OCI-LY7 (cell line): ENCODE measurements around the gene ASIC3. TPM values are rescaled to one million over a fixed set of nuclear protein-coding genes. Genes with fewer than 3 reads are reported as not detected.

Experiments used
- BruUV-seq: library from RNA; stranded (reverse); fragments of 400-500 nt; replicated peaks from 2 replicates; lab custom pipeline; 2021; lab: Mats Ljungman, UMichigan
- CTCF ChIA-PET: fragments of 300-600 bp; sonication (Branson Sonifier 250); formaldehyde crosslinking; loops from one replicate; lab custom pipeline; 2022; ENCODE audit warnings: antibody characterized with exemption; ENCODE audit not compliant: unreplicated experiment; lab: Charles Lee
- POLR2A ChIA-PET: fragments of 300-600 bp; sonication (Branson Sonifier 250); formaldehyde crosslinking; loops from one replicate; lab custom pipeline; 2022; ENCODE audit warnings: antibody characterized with exemption; lab: Charles Lee
- DNase-seq: peaks from one replicate; pipeline ENCODE4 v3.0.0-alpha.2; 2015; ENCODE audit warnings: low spot score
- H2AFZ ChIP-seq: fragments of 200-600 bp; sonication (generic), shearing (Covaris generic); 2 replicates; pipeline ENCODE4 v1.6.1; 2014; ENCODE audit warnings: mild to moderate bottlenecking, antibody characterized with exemption, low read length, moderate library complexity
- H3K27ac ChIP-seq: fragments of 200-600 bp; sonication (generic); 2 replicates; pipeline ENCODE4 v1.5.1; 2014; ENCODE audit warnings: mixed run types, low read depth, mild to moderate bottlenecking, moderate library complexity, low read length, inconsistent platforms; ENCODE audit not compliant: poor library complexity, severe bottlenecking
- H3K36me3 ChIP-seq: fragments of 200-600 bp; sonication (generic); 2 replicates; pipeline ENCODE4 v1.6.1; 2014; ENCODE audit warnings: mild to moderate bottlenecking, antibody characterized with exemption, low read length, moderate library complexity, mixed read lengths; ENCODE audit not compliant: insufficient read depth
- H3K4me1 ChIP-seq: fragments of 200-600 bp; sonication (generic); 2 replicates; pipeline ENCODE4 v1.5.1; 2014; ENCODE audit warnings: mild to moderate bottlenecking, low read length; ENCODE audit not compliant: insufficient read depth, poor library complexity, severe bottlenecking
- H3K4me2 ChIP-seq: fragments of 200-600 bp; sonication (generic); 2 replicates; pipeline ENCODE4 v1.6.1; 2014; ENCODE audit warnings: mild to moderate bottlenecking, low read length
- H3K4me3 ChIP-seq: fragments of 200-600 bp; sonication (generic); 2 replicates; pipeline ENCODE4 v1.5.1; 2014; ENCODE audit warnings: mild to moderate bottlenecking, low read depth, low read length; ENCODE audit not compliant: poor library complexity, severe bottlenecking
- H3K79me2 ChIP-seq: fragments of 200-600 bp; sonication (generic); 2 replicates; pipeline ENCODE4 v1.6.1; 2016; ENCODE audit warnings: low read depth, mild to moderate bottlenecking, low read length, moderate library complexity, mixed read lengths; ENCODE audit not compliant: insufficient read depth
- H3K9me2 ChIP-seq: fragments of 200-600 bp; sonication (generic); 2 replicates; pipeline ENCODE4 v1.6.1; 2016; ENCODE audit warnings: mild to moderate bottlenecking, low read length, mixed read lengths; ENCODE audit not compliant: insufficient read depth
- H3K9me3 ChIP-seq: fragments of 200-600 bp; sonication (generic); 2 replicates; pipeline ENCODE4 v1.6.1; 2014; ENCODE audit warnings: mild to moderate bottlenecking, mixed run types, low read length, mixed read lengths
- H4K20me1 ChIP-seq: fragments of 200-600 bp; sonication (generic); 2 replicates; pipeline ENCODE4 v1.6.1; 2014; ENCODE audit warnings: mild to moderate bottlenecking, antibody characterized with exemption, low read length, moderate library complexity, mixed read lengths; ENCODE audit not compliant: insufficient read depth
- EZH2phosphoT487 ChIP-seq: fragments of 200-600 bp; sonication (generic); IDR thresholded peaks from 2 replicates; pipeline ENCODE4 v1.6.1; 2018; ENCODE audit warnings: low read depth, borderline replicate concordance, mild to moderate bottlenecking, mixed run types, antibody characterized with exemption, low read length, moderate library complexity, mixed read lengths
- intact Hi-C: fragments of 100-400 bp; cut with micrococcal nuclease; formaldehyde crosslinking; loops from one replicate; pipeline ENCODE4 v1.10.0; 2022; ENCODE audit not compliant: unreplicated experiment
- total RNA-seq, 2 experiments: library from RNA; depleted of rRNA in 1 of 2; stranded (reverse); fragments of >200 nt in 1 of 2; shearing (Covaris generic) in 1 of 2; gene quantifications; 2 replicates each; pipeline ENCODE4 v1.2.3, GENCODE V29; 2014 to 2022
- TF ChIP-seq, protein P1 (sequence below): fragments of 200-600 bp; sonication (generic); conservative IDR thresholded peaks from 2 replicates; pipeline ENCODE4 v1.5.1; 2014; ENCODE audit warnings: mild to moderate bottlenecking, antibody characterized with exemption, low read length, moderate library complexity, mixed read lengths

The ASIC3 gene
- total RNA-seq, 2 experiments from 2014 or later: 3.3 to 14.8 TPM

DNA sequence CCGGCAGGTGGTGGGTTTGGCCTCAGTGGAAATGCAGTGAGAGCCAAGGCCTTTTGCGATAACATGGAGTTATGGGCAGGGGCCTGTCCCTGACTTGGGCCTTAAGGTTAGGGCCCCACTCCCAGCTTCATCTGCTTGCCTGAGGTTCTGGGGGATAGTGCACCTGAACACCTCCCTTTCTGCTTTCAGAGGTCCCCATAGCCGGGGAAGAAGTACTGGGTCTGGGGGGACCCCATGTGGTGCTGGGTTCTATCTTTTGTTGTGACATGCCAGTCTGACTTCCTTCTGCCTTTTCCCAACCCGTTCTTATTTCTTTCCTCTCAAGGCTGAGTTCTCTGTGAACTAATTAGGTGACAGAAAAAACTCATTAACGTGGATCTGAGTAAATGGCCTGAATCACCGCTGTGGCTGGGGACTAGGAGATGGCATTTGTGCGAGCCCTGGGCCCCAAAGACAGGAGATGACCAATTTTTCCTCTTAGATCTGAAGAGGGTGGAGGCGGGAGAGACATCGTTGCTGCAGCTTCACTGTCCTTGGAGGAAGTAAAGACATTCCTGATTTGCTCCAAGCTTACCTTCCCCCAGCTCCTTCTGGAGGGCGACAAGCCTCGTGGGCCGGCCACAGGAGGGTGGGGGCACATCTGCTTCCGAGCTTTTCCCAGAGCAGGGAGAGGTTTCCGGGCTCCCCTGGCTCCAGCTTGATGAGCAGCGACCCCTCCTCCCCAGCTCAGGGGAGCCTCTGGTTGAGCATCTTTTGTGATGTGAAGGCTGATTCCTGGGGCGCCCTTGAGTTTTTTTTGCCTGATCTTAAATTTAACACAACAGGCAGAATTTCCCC, 39.9 kb downstream of the ASIC3 start:
- CTCF ChIA-PET: no interaction called here
- no peak for DNase-seq
- H4K20me1 ChIP-seq: no peaks in the 10 kb centered on the region; the same call in 1 of the 2 replicates
- TF ChIP-seq, protein P1, sequence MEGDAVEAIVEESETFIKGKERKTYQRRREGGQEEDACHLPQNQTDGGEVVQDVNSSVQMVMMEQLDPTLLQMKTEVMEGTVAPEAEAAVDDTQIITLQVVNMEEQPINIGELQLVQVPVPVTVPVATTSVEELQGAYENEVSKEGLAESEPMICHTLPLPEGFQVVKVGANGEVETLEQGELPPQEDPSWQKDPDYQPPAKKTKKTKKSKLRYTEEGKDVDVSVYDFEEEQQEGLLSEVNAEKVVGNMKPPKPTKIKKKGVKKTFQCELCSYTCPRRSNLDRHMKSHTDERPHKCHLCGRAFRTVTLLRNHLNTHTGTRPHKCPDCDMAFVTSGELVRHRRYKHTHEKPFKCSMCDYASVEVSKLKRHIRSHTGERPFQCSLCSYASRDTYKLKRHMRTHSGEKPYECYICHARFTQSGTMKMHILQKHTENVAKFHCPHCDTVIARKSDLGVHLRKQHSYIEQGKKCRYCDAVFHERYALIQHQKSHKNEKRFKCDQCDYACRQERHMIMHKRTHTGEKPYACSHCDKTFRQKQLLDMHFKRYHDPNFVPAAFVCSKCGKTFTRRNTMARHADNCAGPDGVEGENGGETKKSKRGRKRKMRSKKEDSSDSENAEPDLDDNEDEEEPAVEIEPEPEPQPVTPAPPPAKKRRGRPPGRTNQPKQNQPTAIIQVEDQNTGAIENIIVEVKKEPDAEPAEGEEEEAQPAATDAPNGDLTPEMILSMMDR: no peak
- no peak for TF ChIP-seq EZH2phosphoT487
- no peaks in the 10 kb centered on the region for H3K36me3 ChIP-seq
- no peak overlapping the region for H3K4me2 ChIP-seq
- BruUV-seq: no TSS peak
- intact Hi-C loops: loop anchor here (10.0 kb wide), 2 partner anchors 113 to 193 kb away; partner anchors contain the start of gene KCNH2
- no peak overlapping the region for H3K27ac ChIP-seq
- H3K9me2 ChIP-seq: no peaks in the 10 kb centered on the region
- POLR2A ChIA-PET: interaction anchor here (0.6 kb wide), 1 partner anchor 1628 kb away, joined by 4 read pairs; no protein-coding TSS in a partner anchor
- H3K4me1 ChIP-seq: peaks cover 22% of the 10 kb centered on the region
- H2AFZ ChIP-seq: no peak overlapping the region
- H3K79me2 ChIP-seq: no peaks in the 10 kb centered on the region
- no peaks in the 10 kb centered on the region for H3K9me3 ChIP-seq
- H3K4me3 ChIP-seq: no peak overlapping the region

DNA sequence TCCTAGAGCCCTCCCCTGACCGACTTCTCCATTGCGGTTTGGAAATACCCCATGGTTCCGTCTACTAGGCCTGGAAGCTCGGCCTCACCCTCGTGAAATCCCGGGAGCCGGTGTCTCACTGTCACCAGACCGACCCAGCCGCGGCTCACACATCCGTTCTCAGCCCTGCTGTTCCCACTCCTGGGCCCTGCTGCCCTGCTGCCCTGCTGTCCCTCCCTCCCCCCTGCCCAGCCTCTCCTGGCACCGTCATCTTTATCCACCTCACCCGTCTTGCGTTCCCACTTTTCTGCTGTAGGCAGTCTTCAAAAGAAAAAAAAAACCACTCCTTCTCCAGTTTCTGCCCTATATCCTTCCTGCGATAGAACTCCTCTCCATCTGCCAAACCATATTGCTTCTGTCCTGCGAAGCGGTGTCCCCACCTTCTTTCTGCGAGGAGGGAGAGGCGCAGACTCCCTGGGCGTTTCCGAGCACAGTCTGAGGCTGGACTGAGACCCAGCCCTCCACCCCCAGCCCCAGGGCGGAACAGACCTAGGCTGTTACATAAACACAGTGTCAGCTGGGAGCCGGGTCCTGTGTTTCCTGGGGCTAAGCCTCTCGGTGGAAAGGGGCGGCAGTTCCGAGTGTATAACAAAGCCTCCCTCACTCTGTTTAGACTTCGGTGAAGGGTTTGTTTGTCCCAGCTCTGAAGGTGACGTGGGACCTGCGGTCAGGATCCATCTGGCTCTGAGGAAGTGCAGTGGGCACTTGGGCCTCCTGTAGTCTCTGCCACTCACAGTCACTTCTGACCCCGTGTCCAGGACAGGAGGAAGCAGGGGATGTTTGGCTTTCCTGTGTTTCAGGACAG, 40.7 kb downstream of the ASIC3 start:
- Histone ChIP-seq H3K27ac (no peak overlapping the region), H3K9me2 (no peaks in the 10 kb centered on the region), H3K4me3 (no peak overlapping the region), H4K20me1 (no peaks in the 10 kb centered on the region; the same call in 1 of the 2 replicates), H2AFZ (no peak overlapping the region), H3K9me3 (no peaks in the 10 kb centered on the region), H3K4me2 (no peak overlapping the region), H3K79me2 (no peaks in the 10 kb centered on the region), H3K4me1 (peaks cover 15% of the 10 kb centered on the region), H3K36me3 (no peaks in the 10 kb centered on the region)
- no peak for DNase-seq
- BruUV-seq: no TSS peak
- ChIA-PET CTCF (no interaction called here), POLR2A (interaction anchor here (0.6 kb wide), 1 partner anchor 1627 kb away, joined by 4 read pairs; no protein-coding TSS in a partner anchor)
- TF ChIP-seq EZH2phosphoT487: no peak
- TF ChIP-seq, protein P1: no peak
- intact Hi-C loops: loop anchor here (10.0 kb wide), 2 partner anchors 114 to 194 kb away; partner anchors contain the start of gene KCNH2
